Astrocyte (in vitro differentiated cells and primary cell): ENCODE results near the gene ARID2.

Experiments
- CTCF ChIP-seq: IDR thresholded peaks from 2 replicates; pipeline ENCODE4 v1.5.1; 2011; ENCODE audit warnings: low read depth, mild to moderate bottlenecking, inconsistent platforms, low read length, moderate library complexity; ENCODE audit not compliant: insufficient read depth
- EZH2 ChIP-seq: IDR thresholded peaks from 2 replicates; pipeline ENCODE4 v1.6.1; 2012; ENCODE audit warnings: mild to moderate bottlenecking, low read length, inconsistent platforms; ENCODE audit not compliant: insufficient read depth

- no peak for TF ChIP-seq CTCF
- no peak for TF ChIP-seq EZH2
Measured at GRCh38 chr12:45703942-45704341, 25.6 kb upstream of the ARID2 start.
